Tibial artery (tissue), 4 donors: ENCODE measurements around the gene PRSS1.

Source experiments
- DNase-seq, 2 donors: peaks; one replicate each; pipeline ENCODE4 v3.0.0-alpha.2; 2019
- H3K27ac ChIP-seq, 2 donors: fragments of 200-600 bp; sonication (generic) in 1 of 2; 1 replicate in 1 of 2; 2 replicates in 1 of 2; pipeline ENCODE4 v1.5.1; 2018 to 2019; ENCODE audit warnings: mild to moderate bottlenecking in 1 of 2
- H3K27me3 ChIP-seq, 2 donors: fragments of 200-600 bp; sonication (generic) in 1 of 2; one replicate each; pipeline versions ENCODE4 v1.5.1 to v1.6.0; 2016 to 2019
- H3K36me3 ChIP-seq, 3 donors: fragments of 200-600 bp; sonication (generic) in 2 of 3; one replicate each; pipeline ENCODE4 v1.5.1; 2016 to 2019; ENCODE audit warnings: mild to moderate bottlenecking in 2 of 3
- H3K4me1 ChIP-seq, 4 donors: fragments of 200-600 bp; sonication (generic) in 2 of 4; 1 replicate in 3 of 4; 2 replicates in 1 of 4; pipeline ENCODE4 v1.5.1; 2016 to 2019
- H3K4me3 ChIP-seq, 2 donors: fragments of 200-600 bp; sonication (generic) in 1 of 2; 1 replicate in 1 of 2; 2 replicates in 1 of 2; pipeline ENCODE4 v1.5.1; 2018 to 2019; ENCODE audit warnings: mild to moderate bottlenecking in 2 of 2
- H3K9me3 ChIP-seq, 3 donors: fragments of 200-600 bp; sonication (generic) in 1 of 3; one replicate each; pipeline ENCODE4 v1.5.1; 2016 to 2019
- intact Hi-C: fragments of 100-400 bp; cut with DNase I; formaldehyde crosslinking; loops from one replicate; pipeline ENCODE4 v1.15.0; 2023; ENCODE audit warnings: low total_unique reads
- TF ChIP-seq, protein P1 (sequence below), 2 experiments: fragments of 200-600 bp in 1 of 2; fragments of 450-650 bp in 1 of 2; IDR thresholded peaks; one replicate each; pipeline ENCODE4 v1.5.1; 2017 to 2019; ENCODE audit warnings: antibody characterized with exemption in 2 of 2, mild to moderate bottlenecking in 1 of 2, moderate library complexity in 1 of 2

The PRSS1 gene

DNA sequence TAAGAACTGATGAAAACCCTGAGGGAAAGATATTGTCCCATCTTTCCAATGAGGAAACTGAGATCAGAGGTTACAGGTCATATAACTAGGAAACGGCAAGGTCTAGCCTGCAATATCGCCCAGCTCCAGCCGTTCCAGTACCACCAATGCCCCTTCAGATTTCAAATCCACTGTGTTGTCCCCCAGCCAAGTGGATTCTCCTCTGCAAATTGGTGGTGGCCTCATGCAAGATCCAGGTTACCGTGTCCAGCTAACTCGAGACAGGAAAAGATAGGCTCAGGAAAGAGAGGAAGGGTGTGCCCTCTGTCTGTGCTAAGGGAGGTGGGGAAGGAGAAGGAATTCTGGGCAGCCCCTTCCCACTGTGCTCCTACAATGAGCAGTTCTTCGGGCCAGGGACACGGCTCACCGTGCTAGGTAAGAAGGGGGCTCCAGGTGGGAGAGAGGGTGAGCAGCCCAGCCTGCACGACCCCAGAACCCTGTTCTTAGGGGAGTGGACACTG lies 46.8 kb downstream of the PRSS1 start:
- Histone ChIP-seq H3K36me3 (no peaks in the 10 kb centered on the region), H3K27ac (no peak overlapping the region), H3K4me3 (no peak overlapping the region), H3K27me3 (peaks cover 0 to 56% of the 10 kb centered on the region in 2 donors), H3K9me3 (no peaks in the 10 kb centered on the region), H3K4me1 (peaks cover 0 to 21% (median 18%) of the 10 kb centered on the region in 4 donors)
- intact Hi-C loops, result no loop called here
- TF ChIP-seq, protein P1, sequence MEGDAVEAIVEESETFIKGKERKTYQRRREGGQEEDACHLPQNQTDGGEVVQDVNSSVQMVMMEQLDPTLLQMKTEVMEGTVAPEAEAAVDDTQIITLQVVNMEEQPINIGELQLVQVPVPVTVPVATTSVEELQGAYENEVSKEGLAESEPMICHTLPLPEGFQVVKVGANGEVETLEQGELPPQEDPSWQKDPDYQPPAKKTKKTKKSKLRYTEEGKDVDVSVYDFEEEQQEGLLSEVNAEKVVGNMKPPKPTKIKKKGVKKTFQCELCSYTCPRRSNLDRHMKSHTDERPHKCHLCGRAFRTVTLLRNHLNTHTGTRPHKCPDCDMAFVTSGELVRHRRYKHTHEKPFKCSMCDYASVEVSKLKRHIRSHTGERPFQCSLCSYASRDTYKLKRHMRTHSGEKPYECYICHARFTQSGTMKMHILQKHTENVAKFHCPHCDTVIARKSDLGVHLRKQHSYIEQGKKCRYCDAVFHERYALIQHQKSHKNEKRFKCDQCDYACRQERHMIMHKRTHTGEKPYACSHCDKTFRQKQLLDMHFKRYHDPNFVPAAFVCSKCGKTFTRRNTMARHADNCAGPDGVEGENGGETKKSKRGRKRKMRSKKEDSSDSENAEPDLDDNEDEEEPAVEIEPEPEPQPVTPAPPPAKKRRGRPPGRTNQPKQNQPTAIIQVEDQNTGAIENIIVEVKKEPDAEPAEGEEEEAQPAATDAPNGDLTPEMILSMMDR (IDR thresholded peaks at IDR 0.05), result no peak
- no peak for DNase-seq

DNA sequence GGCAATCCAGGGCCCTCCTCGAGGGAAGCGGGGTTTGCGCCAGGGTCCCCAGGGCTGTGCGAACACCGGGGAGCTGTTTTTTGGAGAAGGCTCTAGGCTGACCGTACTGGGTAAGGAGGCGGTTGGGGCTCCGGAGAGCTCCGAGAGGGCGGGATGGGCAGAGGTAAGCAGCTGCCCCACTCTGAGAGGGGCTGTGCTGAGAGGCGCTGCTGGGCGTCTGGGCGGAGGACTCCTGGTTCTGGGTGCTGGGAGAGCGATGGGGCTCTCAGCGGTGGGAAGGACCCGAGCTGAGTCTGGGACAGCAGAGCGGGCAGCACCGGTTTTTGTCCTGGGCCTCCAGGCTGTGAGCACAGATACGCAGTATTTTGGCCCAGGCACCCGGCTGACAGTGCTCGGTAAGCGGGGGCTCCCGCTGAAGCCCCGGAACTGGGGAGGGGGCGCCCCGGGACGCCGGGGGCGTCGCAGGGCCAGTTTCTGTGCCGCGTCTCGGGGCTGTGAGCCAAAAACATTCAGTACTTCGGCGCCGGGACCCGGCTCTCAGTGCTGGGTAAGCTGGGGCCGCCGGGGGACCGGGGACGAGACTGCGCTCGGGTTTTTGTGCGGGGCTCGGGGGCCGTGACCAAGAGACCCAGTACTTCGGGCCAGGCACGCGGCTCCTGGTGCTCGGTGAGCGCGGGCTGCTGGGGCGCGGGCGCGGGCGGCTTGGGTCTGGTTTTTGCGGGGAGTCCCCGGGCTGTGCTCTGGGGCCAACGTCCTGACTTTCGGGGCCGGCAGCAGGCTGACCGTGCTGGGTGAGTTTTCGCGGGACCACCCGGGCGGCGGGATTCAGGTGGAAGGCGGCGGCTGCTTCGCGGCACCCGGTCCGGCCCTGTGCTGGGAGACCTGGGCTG lies 47.5 kb downstream of the PRSS1 start:
- H3K4me3 ChIP-seq, result peak overlapping the region; percentile 27 to 45
- H3K9me3 ChIP-seq, result no peaks in the 10 kb centered on the region
- H3K36me3 ChIP-seq, result no peaks in the 10 kb centered on the region
- intact Hi-C loops, result no loop called here
- no peak overlapping the region for H3K27ac ChIP-seq
- DNase-seq, result no peak
- TF ChIP-seq, protein P1 (IDR thresholded peaks at IDR 0.05), result no peak
- peaks cover 0 to 56% of the 10 kb centered on the region in 2 donors for H3K27me3 ChIP-seq
- peaks cover 0 to 21% (median 18%) of the 10 kb centered on the region in 4 donors for H3K4me1 ChIP-seq

DNA sequence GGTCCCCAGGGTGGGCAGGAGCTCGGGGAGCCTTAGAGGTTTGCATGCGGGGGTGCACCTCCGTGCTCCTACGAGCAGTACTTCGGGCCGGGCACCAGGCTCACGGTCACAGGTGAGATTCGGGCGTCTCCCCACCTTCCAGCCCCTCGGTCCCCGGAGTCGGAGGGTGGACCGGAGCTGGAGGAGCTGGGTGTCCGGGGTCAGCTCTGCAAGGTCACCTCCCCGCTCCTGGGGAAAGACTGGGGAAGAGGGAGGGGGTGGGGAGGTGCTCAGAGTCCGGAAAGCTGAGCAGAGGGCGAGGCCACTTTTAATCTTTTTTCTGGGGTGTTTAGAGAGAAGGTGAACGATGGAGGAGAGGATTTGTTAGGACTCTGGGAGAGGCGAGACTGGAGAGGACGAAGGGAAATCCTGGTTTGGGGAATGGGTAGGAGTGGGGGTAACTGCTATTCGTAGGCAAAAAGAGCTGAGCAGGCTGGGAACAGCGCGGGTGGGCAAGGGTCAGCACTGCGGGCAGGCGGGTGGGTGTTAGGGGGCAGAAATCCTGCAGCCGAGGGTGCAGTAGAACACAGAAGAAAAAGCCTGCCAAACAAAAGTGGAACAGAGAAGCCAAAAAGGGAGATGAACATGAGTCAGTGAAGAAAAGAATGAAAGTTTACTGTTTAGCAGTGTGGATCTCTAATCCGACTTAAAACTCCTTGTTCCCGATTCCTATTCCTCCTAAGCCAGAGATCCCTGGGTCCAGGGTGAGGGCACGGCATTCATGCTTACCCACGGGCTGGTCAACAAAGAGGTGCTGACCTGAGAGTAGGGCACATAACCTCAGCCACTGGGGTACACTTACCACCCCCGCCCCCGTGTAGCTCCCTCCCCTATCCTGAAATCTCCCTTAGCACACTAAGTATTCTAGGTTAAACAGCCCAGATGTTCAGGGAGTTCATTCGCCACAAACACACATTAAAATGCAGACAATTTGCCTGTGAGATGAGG lies 48.4 kb downstream of the PRSS1 start:
- TF ChIP-seq, protein P1 (IDR thresholded peaks at IDR 0.05), result no peak
- Histone ChIP-seq H3K4me3 (peak overlapping the region; percentile 27 to 45), H3K9me3 (no peaks in the 10 kb centered on the region), H3K4me1 (peaks cover 0 to 21% (median 18%) of the 10 kb centered on the region in 4 donors), H3K27ac (no peak overlapping the region), H3K36me3 (no peaks in the 10 kb centered on the region), H3K27me3 (peaks cover 0 to 51% of the 10 kb centered on the region in 2 donors)
- intact Hi-C loops, result no loop called here
- no peak for DNase-seq

DNA sequence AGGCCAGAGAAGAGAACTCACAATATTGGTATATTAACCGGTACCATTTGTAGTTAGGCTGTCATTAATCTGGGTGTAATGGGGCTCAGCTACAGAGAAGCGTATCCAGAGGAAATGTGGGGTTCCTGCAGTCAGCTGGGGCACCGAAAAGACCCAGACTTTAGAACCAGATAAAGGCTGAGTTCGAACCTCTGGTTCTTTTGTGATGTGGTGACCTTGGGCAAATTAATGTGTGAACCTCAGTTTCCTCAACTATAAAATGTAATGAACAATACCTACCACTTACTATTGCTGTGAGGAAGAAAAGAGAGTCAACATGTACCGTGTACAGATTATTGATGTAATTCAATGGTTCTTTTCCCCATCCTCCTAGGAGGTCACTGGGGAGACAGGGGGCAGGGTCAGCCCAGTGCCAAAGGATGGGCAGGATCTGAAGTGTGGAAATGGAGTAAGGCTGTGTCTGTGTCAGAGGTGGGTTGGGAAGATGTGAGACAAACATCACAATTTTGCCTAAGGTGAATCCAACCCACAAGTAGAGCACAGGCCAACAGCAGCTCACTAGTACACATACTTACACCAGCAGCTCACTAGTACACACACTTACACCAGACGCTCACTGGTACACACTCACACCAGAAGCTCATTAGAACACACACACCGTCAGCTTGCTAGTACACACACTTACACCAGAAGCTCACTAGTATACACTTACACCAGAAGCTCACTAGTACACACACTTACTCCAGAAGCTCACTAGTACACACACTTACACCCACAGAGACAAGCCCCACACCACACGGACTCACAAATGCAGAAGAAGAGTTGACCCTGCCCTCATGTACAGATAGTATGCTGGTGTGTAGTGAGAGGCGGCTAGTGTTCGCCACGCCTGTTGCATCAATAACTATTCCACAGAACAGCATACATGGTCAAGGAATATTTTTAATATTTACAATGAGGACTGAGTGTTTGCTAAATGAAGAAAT lies 49.5 kb downstream of the PRSS1 start:
- DNase-seq, result no peak
- H3K36me3 ChIP-seq, result no peaks in the 10 kb centered on the region
- H3K9me3 ChIP-seq, result no peaks in the 10 kb centered on the region
- H3K4me1 ChIP-seq, result peaks cover 0 to 21% (median 18%) of the 10 kb centered on the region in 4 donors
- peaks cover 0 to 49% of the 10 kb centered on the region in 2 donors for H3K27me3 ChIP-seq
- TF ChIP-seq, protein P1 (IDR thresholded peaks at IDR 0.05), result no peak
- H3K4me3 ChIP-seq, result no peak overlapping the region
- H3K27ac ChIP-seq, result no peak overlapping the region
- intact Hi-C loops, result no loop called here
